Measurements from ENCODE around the gene KIT.

Gene KIT

DNA sequence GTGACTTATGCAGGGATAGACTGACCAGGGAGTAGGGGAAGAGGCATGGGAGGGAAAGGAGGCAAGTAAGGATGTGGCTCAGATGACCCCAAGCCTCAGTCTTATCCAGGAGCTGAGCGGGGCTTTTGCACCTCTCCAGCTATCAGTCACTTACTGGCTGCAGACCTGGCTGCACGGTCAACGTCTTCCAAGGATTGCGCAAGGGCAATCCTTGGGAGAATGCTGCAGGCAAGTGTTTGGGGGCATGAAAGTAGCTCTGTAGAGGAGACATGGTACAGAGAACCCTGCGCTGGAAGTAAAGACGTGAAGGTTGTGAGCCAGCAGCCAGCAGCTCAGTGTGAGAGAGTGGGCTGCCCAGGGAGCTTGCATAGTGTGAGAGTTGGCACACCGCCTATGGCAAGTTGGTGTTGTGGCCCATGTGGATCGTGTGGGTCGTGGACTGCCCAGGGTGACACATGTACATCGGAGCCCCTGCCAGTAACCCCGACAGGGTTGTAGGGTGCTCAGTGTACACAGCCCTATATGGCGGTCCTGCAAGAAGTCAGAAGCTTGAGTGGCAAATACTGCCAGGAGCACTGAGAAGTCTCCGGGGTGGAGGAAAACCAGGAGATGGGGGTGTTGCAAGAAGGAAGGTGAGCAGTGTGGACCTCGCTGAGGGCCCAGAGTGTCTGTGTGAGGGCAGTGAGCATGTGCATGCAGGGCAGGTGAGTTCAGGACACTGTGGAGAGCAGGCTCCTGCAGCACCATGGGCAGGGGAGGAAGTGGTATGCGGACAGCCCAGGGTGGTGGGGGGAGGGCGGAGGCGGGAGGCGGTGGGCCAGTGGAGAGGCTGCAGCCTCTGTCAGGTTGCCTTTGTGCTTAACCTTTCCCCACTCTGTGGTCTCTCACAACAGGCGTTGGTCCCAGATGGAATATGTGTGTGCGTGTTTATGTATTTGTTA lies 50.9 kb downstream of the KIT start:
- no peak for DNase-seq

GRCh38 chr4:54709400-54709799 lies 51.6 kb downstream of the KIT start:
- no peak for DNase-seq

DNA sequence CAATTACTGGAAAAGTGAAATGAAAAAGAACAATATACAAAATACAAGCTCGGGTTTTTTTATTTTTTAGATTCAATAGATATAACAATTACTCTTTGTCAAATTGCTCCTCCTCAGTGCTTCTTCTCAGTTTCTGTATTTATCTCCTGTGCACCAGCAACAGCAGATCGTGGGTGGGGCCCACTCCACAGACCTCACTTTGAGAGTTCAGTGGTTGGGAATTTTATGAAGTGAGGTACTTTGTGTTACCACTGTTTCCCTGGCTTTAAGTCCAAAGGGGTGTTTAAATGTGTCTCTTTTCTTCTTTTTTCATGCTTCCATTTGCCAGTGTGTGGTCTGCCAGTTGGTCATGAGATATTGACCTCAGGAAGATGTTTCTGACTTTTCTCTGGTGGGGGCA lies 54.4 kb downstream of the KIT start:
- DNase-seq: no peak

DNA sequence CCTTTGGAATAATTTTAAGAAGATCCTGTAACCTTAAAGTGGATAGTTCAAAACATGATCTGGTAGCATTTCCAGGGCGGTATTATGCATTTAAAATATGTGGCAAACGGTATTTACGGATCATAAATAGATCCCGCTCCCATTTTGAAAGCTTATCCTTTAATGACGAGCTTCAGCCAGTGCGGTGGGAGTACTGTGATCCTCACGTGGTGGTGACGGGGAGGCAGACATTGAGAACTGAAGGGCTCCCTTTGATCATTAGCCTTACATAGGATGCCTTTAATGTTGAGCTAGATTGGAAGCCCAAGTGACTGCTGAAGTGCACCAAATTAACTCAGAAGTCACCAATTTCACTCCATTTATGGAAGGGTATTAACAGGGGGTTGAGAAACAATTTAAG lies 56.9 kb downstream of the KIT start:
- no peak for DNase-seq

- no peak for DNase-seq
Measured at GRCh38 chr4:54716478-54717065, 58.8 kb downstream of the KIT start.

- DNase-seq: no peak
Measured at GRCh38 chr4:54717694-54718093, 59.9 kb downstream of the KIT start.

GRCh38 chr4:54719378-54719777 lies 61.6 kb downstream of the KIT start:
- DNase-seq: no peak

DNA sequence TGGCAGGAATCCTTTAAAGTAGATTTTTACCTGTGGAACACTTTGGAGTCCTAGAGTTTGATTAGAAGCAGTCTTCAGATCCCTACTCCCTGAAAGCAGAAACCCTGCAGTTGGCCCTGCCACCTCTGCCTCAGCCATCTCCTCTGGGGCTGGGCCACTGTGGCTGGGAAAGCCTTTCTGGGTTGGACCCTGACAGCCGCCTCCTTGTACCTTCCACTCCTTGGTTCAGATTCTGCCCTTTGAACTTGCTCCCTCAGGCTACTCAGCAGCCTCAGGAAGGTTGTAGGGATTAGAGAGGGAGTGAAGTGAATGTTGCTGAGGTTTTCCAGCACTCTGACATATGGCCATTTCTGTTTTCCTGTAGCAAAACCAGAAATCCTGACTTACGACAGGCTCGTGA lies 65.5 kb downstream of the KIT start:
- DNase-seq: no peak

DNA sequence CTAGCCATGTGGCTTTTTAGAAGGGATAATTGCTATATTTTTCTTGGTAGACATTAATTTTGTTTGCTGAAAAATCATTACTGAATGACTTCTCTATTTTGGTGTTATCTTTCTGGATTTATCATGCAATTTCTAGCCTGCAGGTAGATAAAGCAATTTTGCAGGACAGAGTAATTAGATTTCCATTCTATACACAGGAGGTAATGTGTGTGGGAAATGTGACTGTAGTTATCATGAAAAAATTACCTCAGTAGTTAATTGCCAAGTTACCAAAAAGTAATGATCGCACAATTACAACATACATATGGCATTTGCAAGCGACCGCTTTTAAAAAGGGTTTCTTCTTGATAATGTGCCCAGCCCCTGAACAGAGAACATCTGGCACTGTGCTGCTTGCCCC lies 66.1 kb downstream of the KIT start:
- DNase-seq: no peak

DNA sequence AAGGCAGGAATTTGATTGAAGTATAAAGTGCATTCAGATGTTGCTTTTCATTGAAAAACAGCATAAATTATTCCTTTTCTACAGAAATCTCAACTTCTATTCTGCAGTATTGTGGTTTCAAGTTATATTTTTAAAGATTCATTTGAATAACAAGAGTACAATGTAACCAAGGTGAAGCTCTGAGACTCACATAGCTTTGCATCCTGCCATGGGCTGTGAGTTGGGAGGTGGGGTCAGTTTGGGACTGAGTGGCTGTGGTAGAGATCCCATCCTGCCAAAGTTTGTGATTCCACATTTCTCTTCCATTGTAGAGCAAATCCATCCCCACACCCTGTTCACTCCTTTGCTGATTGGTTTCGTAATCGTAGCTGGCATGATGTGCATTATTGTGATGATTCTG lies 69.2 kb downstream of the KIT start:
- DNase-seq: no peak

GRCh38 chr4:54727346-54727745 lies 69.6 kb downstream of the KIT start:
- no peak for DNase-seq

GRCh38 chr4:54728368-54728767 lies 70.6 kb downstream of the KIT start:
- DNase-seq: no peak

- no peak for DNase-seq
Measured at GRCh38 chr4:54729256-54729655, 71.5 kb downstream of the KIT start.

DNA sequence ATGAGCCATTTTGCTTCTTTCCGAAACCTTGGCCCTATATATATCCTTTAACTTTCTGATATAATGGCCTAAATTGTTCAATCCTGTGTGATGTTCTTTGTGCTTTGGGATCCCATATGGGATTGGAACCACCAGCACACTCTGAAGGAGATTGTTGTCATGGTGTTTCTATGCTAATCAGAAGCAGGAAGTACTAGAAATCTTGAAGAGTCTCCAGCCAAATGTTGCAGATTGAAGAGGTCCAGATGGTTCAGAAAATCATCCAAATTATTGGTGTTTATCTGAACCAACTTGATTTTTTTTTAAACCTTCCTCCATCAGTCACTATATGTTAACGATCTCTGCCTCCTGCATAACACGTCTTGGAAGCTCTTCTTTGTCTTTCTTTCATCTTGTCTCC lies 72.8 kb downstream of the KIT start:
- no peak for DNase-seq

GRCh38 chr4:54731552-54731951 lies 73.8 kb downstream of the KIT start:
- no peak for DNase-seq

GRCh38 chr4:54731976-54732375 lies 74.2 kb downstream of the KIT start:
- DNase-seq: no peak

DNA sequence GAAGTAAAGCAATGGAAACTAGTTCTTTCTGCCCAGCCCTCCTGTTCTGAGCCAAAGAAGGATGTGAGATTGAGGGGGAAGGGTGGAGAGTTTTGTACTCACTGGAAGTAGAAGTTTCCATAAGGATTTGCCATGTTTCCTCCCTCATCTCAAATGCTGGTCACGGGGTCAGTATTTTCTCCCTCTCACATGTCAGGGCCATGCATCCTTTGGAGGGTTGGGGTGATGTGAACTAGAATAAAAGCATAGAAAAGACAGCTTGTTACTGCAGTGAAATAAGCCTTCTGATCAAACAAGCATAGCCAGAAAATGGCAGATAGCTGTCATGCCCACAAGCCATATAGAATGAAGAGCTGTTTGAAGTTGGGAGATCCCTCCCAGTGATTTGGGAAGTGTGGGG lies 79.7 kb downstream of the KIT start:
- no peak for DNase-seq

- DNase-seq: no peak
Measured at GRCh38 chr4:54741202-54741601, 83.4 kb downstream of the KIT start.

GRCh38 chr4:54742636-54743399 lies 85.1 kb downstream of the KIT start:
- no peak for DNase-seq

GRCh38 chr4:54743562-54743961 lies 85.8 kb downstream of the KIT start:
- DNase-seq: no peak

DNA sequence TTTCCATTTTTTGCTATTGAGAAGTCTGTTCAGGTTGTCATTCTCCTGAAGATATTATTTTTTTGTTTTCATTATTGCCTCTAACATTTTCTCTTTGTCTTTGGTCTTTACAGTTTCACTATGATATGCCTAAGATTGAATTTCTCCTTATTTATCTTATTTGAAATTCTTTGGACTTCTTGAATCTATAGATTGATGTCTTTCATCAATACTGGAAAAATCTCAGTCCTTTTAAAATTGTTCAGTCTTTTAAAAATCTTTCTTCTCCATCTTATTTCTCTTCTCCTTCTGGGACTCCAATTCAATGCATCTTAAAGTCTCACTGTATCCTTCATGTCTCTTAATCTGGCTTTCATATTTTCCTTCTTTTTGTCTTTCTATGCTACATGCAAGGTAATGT lies 86.7 kb downstream of the KIT start:
- DNase-seq: no peak

DNA sequence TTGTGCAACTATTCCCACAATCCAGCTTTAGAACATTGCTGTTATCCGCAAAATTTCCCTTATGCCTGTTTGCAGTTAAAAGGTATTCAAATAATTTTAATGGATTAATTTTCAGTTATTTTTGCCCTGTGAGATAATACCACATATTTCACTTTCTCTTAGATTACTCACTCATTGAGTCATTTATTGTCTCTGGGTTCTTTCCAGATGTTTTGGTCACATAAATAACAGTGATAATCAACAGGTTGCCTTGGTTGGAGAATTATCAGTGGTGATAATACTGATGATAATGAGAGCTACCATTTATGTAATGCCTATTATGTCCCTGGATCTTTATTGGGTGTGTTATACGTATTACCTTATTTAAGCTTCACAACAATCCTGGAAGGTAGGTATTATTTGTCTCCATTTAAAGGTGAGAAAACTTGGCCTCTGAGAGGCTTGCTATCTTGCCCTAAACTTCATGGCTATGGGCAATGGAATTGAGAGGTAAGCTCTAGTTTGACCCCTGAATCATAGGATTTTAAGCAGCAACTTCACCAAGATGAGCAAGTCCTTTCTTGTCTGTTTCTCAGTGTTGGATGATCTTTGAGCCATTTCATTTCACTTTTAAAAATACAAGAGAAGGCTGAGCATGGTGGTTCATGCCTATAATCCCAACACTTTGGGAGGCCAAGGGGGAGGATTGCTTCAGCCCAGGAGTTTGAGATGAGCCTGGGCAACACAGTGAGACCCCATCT lies 87.4 kb downstream of the KIT start:
- DNase-seq: no peak

DNA sequence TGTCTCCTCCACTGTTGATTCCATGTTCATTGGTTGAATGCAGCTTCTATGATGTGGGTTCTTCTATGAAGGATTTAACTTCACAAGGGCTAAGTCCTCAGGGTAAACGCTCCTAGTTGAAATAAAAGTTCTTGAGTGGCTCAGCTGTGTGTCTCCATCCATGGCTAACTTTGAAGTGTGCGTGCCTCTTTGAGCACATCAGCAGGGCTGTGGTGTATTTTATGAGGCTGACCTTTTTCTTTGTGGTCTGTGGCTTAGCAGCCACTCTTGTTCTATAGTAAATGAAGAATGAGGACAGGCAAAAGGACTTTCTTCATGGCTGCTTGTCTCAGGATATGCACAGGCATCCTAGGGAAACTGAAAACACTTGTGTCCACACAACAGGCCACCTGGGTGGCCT lies 88.5 kb downstream of the KIT start:
- no peak for DNase-seq

Data from stimulated activated CD4-positive, alpha-beta T cell treated with anti-CD3 and anti-CD28 coated beads, Interleukin-2, amount 100 ng/mL, for 48 hours (primary cell).